Jurkat, Clone E6-1 (cell line): Measurements from ENCODE around the gene DDIT3.

Experiments used
- DNase-seq: peaks from one replicate; pipeline ENCODE4 v3.0.0-alpha.2; 2011; ENCODE audit warnings: low read depth, low spot score
- H3K4me3 ChIP-seq: 2 replicates; pipeline ENCODE4 v1.5.1; 2011; ENCODE audit warnings: mild to moderate bottlenecking, low read length, control low read depth, moderate library complexity

DDIT3 gene

DNA sequence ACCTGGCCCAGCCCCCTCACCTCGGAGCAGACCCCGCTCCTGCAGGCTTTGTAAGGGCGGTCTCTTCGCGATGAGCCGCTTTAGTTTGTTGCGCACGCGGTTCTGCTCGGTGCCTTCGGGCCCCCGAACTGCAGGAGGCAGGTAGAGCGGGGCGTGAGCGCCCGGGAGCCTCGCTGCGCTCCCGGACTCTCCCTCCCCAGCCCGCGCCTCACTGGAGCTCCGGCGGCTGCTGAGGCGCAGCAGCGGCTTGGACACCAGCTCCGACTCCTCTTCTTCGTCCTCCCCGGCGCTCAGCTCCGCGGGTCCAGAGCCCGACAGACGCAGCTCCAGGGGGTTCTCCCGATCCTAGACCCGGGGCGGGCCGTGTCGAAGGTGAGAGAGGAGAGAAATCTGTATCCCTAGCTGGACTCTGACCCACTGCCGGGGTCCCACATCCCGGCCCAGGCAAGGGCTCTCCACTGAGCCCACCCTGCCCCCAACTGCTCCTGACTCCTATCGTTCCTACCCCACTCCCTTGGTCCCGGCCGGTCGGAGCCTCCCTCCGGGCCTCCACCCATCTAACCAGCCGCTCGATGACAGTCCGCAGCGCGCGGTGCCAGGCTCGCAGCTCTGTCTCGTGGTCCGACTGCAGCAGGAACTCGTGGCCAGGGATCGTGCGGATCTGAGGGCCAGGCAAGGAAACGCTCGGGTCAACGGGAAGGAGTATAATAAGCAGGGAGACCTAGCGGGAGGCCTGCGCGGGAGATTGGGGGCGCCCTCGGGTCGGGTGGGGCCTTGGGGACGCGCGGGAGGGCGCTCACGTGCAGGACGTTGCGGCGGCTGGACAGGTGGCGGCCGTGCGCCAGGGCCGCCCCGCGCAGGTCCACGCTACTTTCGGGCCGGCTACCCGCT lies 44.8 kb downstream of the DDIT3 start:
- no peak overlapping the region for H3K4me3 ChIP-seq
- no peak for DNase-seq

DNA sequence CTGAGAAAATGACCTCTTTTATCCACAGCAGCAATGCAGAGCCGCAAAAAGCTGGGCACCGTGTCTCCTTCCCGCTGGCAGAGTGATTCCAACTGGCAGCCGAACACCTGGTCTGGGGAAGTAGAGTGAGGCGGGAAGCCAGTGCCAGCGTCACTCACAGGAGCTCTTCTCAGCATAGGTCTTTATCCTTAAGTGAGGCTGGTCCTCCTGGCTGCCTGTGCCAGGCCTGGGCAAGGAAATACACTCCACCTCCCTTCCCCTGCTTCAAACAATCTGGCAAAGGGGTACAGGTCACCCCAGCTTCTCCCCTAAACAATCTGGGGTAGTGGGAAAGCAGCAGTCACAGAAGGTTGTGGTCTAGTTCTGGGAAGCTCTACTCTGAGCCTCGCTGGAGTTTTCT lies 45.5 kb downstream of the DDIT3 start:
- DNase-seq = no peak
- no peak overlapping the region for H3K4me3 ChIP-seq

DNA sequence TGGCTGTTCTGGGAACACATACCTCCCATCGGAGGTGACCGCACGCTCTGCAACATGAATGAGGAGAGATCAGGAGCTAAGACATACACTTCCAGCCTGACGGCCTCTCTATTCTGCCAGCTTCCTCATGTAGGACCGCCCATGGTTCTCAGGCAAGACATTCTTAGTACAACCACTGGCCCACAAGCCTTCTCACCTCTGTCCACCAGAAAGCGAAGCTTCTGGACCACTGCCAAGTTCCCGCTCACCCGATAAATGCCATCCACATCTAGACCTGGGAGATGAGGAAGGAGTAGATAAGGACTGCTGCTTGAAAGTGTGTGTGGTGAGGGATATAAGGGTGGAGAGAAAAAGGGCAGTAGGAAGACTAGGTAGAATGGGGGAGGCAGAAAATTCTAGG lies 45.9 kb downstream of the DDIT3 start:
- H3K4me3 ChIP-seq = no peak overlapping the region
- no peak for DNase-seq

DNA sequence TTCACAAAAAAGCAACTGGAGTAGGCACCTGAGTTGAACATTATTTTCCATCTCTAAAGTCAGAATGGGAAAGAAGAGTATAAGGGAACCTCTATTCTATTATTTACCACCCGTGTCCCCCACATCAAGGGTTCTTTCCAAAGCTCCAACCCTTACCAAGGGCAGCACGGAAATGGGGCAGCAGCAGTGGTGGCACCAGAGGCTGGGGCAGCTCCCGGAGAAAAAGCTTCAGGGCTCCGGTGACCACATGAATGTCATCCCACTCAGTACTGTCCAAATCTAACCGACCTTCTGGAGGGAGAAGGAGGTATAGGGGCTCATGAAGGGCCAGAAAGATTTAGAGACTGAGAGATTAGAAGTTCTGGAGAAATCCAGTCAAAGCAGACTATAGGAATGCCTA lies 46.4 kb downstream of the DDIT3 start:
- no peak for DNase-seq
- no peak overlapping the region for H3K4me3 ChIP-seq

DNA sequence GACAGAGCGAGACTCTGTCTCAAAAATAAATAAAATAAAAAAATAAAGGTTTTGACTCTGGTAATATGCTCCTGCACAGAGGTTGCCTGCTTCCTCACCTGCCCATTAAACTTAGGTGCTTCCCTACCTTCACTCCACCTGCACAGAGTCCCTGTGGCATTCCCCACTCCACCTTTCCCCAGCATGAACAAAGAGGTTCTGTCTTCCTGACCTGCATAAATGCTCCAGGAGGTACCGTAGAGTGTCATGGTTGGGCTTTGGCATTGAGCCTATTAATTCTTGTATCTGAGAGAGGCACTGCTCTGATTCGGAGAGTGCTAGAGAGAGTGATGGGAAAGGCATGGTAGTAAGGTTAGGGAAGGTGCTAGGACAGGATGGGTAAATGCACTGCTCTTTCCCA lies 46.9 kb downstream of the DDIT3 start:
- DNase-seq = no peak

DNA sequence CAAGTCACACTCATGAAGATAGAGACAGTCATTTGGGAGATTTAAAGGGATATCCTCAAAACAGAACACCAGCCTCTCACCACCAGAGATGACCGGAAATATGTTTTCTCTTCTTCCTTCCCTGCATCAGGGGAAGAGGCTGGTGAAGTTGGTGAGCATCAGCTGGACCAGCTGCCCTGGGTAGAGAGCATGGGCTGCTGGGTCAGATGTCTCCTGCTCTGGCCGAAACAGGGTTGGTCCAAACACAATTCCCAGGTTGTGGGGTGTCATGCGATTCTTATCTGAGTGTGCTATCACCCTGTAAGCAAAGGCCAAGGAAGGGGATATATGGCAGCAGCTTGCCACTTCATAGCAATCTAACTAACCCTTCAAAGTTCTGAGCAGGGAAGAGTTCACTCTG lies 47.9 kb downstream of the DDIT3 start:
- H3K4me3 ChIP-seq = no peak overlapping the region
- no peak for DNase-seq

More for the DNA sequence above, 46.9 kb downstream of the DDIT3 start:
- H3K4me3 ChIP-seq = no peak overlapping the region

DNA sequence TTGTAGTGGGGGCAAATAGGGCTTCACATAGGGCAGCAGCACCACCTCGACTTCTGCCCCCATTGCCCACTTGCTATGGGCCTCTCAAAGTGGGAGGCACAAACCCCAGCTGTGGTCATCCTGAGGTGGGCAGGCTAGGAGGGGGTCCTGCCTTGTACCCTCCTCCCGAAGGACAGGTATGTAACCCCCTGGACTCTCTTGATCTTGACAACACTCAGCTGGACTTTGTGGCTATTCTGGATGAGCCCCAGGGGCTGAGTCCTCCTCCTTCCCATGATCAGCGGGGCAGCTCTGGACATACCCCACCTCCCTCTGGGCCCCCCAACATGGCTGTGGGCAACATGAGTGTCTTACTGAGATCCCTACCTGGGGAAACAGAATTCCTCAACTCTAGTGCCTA lies 48.7 kb downstream of the DDIT3 start:
- H3K4me3 ChIP-seq = no peak overlapping the region
- no peak for DNase-seq

DNA sequence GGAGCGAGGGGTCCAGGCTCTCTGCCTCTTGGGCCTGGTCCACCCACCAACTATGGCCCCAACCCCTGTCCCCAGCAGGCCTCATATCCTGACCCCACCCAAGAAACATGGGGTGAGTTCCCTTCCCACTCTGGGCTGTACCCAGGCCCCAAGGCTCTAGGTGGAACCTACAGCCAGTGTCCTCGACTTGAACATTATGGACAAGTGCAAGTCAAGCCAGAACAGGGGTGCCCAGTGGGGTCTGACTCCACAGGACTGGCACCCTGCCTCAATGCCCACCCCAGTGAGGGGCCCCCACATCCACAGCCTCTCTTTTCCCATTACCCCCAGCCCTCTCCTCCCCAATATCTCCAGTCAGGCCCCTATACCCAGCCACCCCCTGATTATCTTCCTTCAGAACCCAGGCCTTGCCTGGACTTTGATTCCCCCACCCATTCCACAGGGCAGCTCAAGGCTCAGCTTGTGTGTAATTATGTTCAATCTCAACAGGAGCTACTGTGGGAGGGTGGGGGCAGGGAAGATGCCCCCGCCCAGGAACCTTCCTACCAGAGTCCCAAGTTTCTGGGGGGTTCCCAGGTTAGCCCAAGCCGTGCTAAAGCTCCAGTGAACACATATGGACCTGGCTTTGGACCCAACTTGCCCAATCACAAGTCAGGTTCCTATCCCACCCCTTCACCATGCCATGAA lies 49.2 kb downstream of the DDIT3 start:
- H3K4me3 ChIP-seq = no peak overlapping the region
- DNase-seq = no peak

DNA sequence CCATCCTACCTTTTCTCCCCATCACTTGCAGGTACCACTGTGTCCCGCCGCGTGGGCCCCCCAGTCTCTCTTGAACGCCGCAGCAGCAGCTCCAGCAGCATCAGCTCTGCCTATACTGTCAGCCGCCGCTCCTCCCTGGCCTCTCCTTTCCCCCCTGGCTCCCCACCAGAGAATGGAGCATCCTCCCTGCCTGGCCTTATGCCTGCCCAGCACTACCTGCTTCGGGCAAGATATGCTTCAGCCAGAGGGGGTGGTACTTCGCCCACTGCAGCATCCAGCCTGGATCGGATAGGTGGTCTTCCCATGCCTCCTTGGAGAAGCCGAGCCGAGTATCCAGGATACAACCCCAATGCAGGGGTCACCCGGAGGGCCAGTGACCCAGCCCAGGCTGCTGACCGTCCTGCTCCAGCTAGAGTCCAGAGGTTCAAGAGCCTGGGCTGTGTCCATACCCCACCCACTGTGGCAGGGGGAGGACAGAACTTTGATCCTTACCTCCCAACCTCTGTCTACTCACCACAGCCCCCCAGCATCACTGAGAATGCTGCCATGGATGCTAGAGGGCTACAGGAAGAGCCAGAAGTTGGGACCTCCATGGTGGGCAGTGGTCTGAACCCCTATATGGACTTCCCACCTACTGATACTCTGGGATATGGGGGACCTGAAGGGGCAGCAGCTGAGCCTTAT lies 49.9 kb downstream of the DDIT3 start:
- DNase-seq = no peak
- no peak overlapping the region for H3K4me3 ChIP-seq

DNA sequence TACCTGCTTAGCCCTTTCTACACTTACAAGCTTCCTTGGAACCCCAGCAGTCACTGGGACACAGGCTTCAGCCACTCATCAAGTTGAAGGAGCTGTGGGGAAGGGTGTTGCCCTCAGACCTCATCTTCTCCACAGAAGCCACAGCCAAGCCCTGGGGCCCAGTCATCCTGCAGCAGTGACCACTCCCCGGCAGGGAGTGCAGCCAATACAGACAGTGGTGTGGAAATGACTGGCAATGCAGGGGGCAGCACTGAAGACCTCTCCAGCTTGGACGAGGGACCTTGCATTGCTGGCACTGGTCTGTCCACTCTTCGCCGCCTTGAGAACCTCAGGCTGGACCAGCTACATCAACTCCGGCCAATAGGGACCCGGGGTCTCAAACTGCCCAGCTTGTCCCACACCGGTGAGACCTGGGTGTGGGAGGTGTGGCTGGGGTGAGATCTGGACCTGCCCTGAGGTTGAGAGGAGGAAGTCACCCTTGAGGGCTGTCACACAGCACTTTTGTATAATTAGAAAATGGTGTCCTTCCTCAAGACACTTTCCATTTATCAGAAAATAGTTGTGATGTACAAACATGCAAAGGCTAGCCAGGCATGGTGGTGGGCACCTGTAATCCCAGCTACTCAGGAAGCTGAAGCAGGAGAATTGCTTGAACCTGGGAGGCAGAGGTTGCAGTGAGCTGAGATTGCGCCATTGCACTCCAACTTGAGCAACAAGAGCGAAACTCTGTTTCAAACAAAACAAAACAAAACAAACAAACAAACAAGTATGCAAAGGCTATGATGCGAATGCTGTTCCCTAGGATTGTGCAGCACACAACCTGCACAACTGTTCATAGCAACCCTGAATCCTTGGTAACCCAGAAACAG lies 50.8 kb downstream of the DDIT3 start:
- DNase-seq = no peak
- H3K4me3 ChIP-seq = no peak overlapping the region

DNA sequence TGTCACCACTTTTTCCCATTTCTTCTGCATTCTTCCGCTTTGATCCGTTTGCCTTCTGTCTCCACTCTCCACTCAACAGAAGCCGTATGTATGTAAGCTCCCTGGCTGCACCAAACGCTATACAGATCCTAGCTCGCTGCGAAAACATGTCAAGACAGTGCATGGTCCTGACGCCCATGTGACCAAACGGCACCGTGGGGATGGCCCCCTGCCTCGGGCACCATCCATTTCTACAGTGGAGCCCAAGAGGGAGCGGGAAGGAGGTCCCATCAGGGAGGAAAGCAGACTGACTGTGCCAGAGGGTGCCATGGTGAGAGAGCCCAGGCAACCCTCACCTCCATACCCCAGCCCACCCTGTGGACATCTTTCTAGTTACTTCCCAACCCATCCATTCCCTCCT lies 52.4 kb downstream of the DDIT3 start:
- no peak for DNase-seq

DNA sequence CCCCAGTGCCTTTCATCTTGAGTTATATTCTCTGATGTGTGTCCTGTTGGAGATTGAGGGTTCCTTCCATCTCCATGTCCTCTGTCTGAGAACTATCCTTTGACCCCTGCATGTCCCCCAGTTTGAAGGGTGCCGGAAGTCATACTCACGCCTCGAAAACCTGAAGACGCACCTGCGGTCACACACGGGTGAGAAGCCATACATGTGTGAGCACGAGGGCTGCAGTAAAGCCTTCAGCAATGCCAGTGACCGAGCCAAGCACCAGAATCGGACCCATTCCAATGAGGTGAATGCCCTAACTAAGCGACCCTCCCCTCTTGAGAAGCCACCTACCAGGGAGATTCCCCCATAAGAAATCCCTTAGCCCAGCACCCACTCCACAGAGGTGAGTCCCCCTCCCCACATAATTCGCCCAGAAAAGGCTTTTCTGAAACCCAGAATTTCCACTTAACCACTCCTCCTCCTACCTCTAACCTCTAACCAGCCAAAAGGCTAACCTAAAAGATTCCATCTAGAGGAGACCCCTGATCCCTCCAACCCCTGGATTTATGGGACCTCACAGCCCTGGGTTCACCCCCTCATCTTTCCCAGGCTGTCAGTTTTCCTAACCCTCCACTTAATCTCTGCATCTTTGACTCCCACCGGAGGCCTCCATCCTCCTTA lies 53.0 kb downstream of the DDIT3 start:
- no peak overlapping the region for H3K4me3 ChIP-seq
- DNase-seq = no peak

More for the DNA sequence above, 52.4 kb downstream of the DDIT3 start:
- no peak overlapping the region for H3K4me3 ChIP-seq
